DMS153 (cell line): Measurements from ENCODE around the gene KISS1R.

Source experiments
- DNase-seq: peaks from one replicate; lab custom pipeline; 2025; lab: John Stamatoyannopoulos, UW

KISS1R gene

GRCh38 chr19:899336-900042 is 17.6 kb upstream of the KISS1R start:
- no peak for DNase-seq

GRCh38 chr19:900043-900301 is 17.2 kb upstream of the KISS1R start:
- no peak for DNase-seq

GRCh38 chr19:900302-901111 is 16.6 kb upstream of the KISS1R start:
- no peak for DNase-seq

GRCh38 chr19:901216-902092 is 15.7 kb upstream of the KISS1R start:
- DNase-seq = no peak

- no peak for DNase-seq
These were observed 15.1 kb upstream of the KISS1R start for GRCh38 chr19:902093-902370.

GRCh38 chr19:902446-903226 is 14.5 kb upstream of the KISS1R start:
- no peak for DNase-seq

GRCh38 chr19:903266-903797 is 13.8 kb upstream of the KISS1R start:
- DNase-seq = no peak

- no peak for DNase-seq
These were observed 12.6 kb upstream of the KISS1R start for GRCh38 chr19:904545-904944.

GRCh38 chr19:906480-906879 is 10.7 kb upstream of the KISS1R start:
- no peak for DNase-seq

GRCh38 chr19:907183-907853 is 9.8 kb upstream of the KISS1R start:
- no peak for DNase-seq

- no peak for DNase-seq
These were observed 5.7 kb upstream of the KISS1R start for GRCh38 chr19:911197-912033.

- no peak for DNase-seq
These were observed 4.7 kb upstream of the KISS1R start for GRCh38 chr19:912181-913079.

- DNase-seq = no peak
These were observed 3.9 kb upstream of the KISS1R start, which contains the start of gene R3HDM4 for GRCh38 chr19:913080-913748. Gene R3HDM4 (minus strand): TSS chr19:913219. CDS start chr19:913157, 62 bp downstream.

GRCh38 chr19:916645-917322 is 349 bp upstream of the KISS1R start:
- DNase-seq = no peak

- no peak for DNase-seq
These were observed 962 bp downstream of the KISS1R start for GRCh38 chr19:918152-918437.

- DNase-seq = no peak
These were observed 1.5 kb downstream of the KISS1R start for GRCh38 chr19:918481-919198.

GRCh38 chr19:919199-920050 is 2.3 kb downstream of the KISS1R start:
- no peak for DNase-seq
